HAP-1 (cell line): ENCODE results near the gene APEH.

ENCODE experiments used
- DNase-seq, 2 experiments: peaks; one replicate each; pipeline ENCODE4 v3.0.0-alpha.2; 2016 to 2020; ENCODE audit warnings: low spot score in 2 of 2
- H3K27me3 ChIP-seq: fragments of 250-450 bp; sonication (Bioruptor Pico); 2 replicates; pipeline ENCODE4 v1.5.1; 2020; ENCODE audit warnings: low read depth, mild to moderate bottlenecking, moderate library complexity
- H3K36me3 ChIP-seq: fragments of 250-450 bp; sonication (Bioruptor Pico); replicated peaks from 2 replicates; pipeline ENCODE4 v1.5.1; 2020; ENCODE audit warnings: mild to moderate bottlenecking
- H3K4me1 ChIP-seq: fragments of 250-450 bp; sonication (Bioruptor Pico); 2 replicates; pipeline ENCODE4 v1.5.1; 2020; ENCODE audit warnings: mild to moderate bottlenecking
- H3K4me3 ChIP-seq: fragments of 250-450 bp; sonication (Bioruptor Pico); 2 replicates; pipeline ENCODE4 v1.5.1; 2020; ENCODE audit warnings: mild to moderate bottlenecking, moderate library complexity
- H3K9me3 ChIP-seq: fragments of 250-450 bp; sonication (Bioruptor Pico); 2 replicates; pipeline ENCODE4 v1.5.1; 2020; ENCODE audit warnings: mild to moderate bottlenecking, moderate library complexity
- in situ Hi-C: fragments of 300-500 bp; cut with MboI; formaldehyde crosslinking; loops from 3 replicates; pipeline ENCODE4 v1.14.3; 2020; ENCODE audit warnings: low sequenced_read_pairs, inconsistent platforms, mixed read lengths

The APEH gene

GRCh38 chr3:49733551-49733950 lies 59.4 kb downstream of the APEH start:
- in situ Hi-C loops, result no loop called here
- H3K4me3 ChIP-seq, result no peak overlapping the region
- H3K36me3 ChIP-seq, result peaks cover 56% of the 10 kb centered on the region
- H3K4me1 ChIP-seq, result no peaks in the 10 kb centered on the region
- no peak for DNase-seq
- no peaks in the 10 kb centered on the region for H3K27me3 ChIP-seq
- H3K9me3 ChIP-seq, result no peaks in the 10 kb centered on the region
